Activated CD4-positive, alpha-beta T cell treated with anti-CD3 and anti-CD28 coated beads for 36 hours (primary cell): ENCODE results near the gene EPHA1. TPM values are rescaled to one million over a fixed set of nuclear protein-coding genes. Genes with fewer than 3 reads are reported as not detected.

ENCODE experiments used
- ATAC-seq: fragments of 200-7000 bp; cut with Tn5 transposase; one replicate; pipeline ENCODE4 v1.10.0; 2021; ENCODE audit warnings: mild to moderate bottlenecking, moderate library complexity
- CTCF ChIA-PET: fragments of 350-600 bp; sonication (Branson Sonifier 250); formaldehyde crosslinking; loops from one replicate; lab custom pipeline; 2021; ENCODE audit warnings: antibody characterized with exemption; lab: Charles Lee
- POLR2A ChIA-PET: fragments of 350-600 bp; sonication (Branson Sonifier 250); formaldehyde crosslinking; loops from one replicate; lab custom pipeline; 2021; ENCODE audit warnings: antibody characterized with exemption, inconsistent platforms; lab: Charles Lee
- DNase-seq: peaks from one replicate; pipeline ENCODE4 v3.0.0-alpha.2; 2020
- H3K27ac Mint-ChIP-seq: one replicate; pipeline ENCODE4 v1.8.0; 2021; ENCODE audit warnings: mixed read lengths
- H3K27me3 Mint-ChIP-seq: one replicate; pipeline ENCODE4 v1.8.0; 2021; ENCODE audit warnings: mixed read lengths
- H3K36me3 Mint-ChIP-seq: one replicate; pipeline ENCODE4 v1.8.0; 2021; ENCODE audit warnings: low read depth, mixed read lengths
- H3K4me1 Mint-ChIP-seq: one replicate; pipeline ENCODE4 v1.8.0; 2021; ENCODE audit warnings: mixed read lengths
- H3K4me3 Mint-ChIP-seq: one replicate; pipeline ENCODE4 v1.8.0; 2021; ENCODE audit warnings: mild to moderate bottlenecking, moderate library complexity, mixed read lengths
- H3K9me3 Mint-ChIP-seq: one replicate; pipeline ENCODE4 v1.8.0; 2021; ENCODE audit warnings: low read depth, mixed read lengths
- intact Hi-C, 2 experiments: fragments of 100-400 bp; cut with DNase I in 1 of 2; cut with micrococcal nuclease in 1 of 2; formaldehyde crosslinking; loops; one replicate each; pipeline versions ENCODE4 v1.14.2 to v1.15.1; 2022 to 2024; cut with DNase I, micrococcal nuclease
- total RNA-seq, 2 experiments: library from RNA; stranded (reverse); gene quantifications; one replicate each; pipeline ENCODE4 v1.2.3, GENCODE V29; 2021

Gene EPHA1
- total RNA-seq, 2 experiments from 2014 or later = 2.4 to 2.8 TPM

DNA sequence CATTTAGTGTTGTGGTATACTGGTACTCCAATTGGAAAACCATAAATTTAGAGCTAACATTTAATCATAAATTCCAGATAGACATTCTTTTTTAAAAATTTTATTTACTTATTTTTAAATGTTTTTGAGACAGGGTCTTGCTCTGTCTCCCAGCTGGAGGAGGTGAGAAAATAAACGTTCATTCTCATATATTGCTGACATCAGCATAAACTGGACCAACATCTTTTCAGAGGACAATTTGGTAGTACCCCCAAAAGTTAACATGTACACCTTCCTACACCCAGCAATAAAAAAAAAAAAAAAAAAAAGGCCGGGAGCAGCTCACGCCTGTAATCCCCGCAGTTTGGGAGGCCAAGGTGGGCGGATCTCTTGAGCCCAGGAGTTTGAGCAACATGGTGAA is 39.8 kb upstream of the EPHA1 start:
- POLR2A ChIA-PET = no interaction called here
- no peaks in the 10 kb centered on the region for H3K36me3 Mint-ChIP-seq
- intact Hi-C loops = no loop called here
- DNase-seq (no peak), ATAC-seq (no peak)
- H3K4me1 Mint-ChIP-seq = peaks cover 7% of the 10 kb centered on the region
- H3K27ac Mint-ChIP-seq = no peak overlapping the region
- H3K9me3 Mint-ChIP-seq = no peaks in the 10 kb centered on the region
- H3K27me3 Mint-ChIP-seq = no peaks in the 10 kb centered on the region
- CTCF ChIA-PET = interaction anchor here (0.7 to 1.5 kb wide), 3 partner anchors 11 to 233 kb away, joined by 3 read pairs; no protein-coding TSS in a partner anchor
- H3K4me3 Mint-ChIP-seq = no peak overlapping the region

DNA sequence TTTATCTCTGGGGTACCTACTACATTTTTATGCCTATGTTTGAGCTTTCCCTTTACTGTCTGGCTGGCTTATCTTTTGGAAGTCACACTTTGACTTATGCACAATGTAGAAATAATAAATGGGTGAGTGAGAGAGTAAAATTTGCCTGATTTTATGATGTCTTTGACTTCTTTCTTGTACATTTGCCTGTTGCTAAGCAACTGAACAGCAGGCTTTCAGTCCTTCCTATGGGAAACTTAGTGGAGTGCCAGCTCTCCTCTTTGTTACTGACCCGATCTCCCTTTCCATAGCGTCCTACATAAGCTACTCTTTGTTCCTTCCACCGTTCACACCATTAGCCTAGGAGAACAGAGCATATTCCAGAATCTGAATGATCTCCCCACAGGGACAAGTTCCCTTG is 38.8 kb upstream of the EPHA1 start:
- DNase-seq (no peak), ATAC-seq (no peak)
- Mint-ChIP-seq H3K27me3 (no peaks in the 10 kb centered on the region), H3K4me1 (peaks cover 2% of the 10 kb centered on the region), H3K4me3 (no peak overlapping the region), H3K9me3 (no peaks in the 10 kb centered on the region), H3K36me3 (no peaks in the 10 kb centered on the region), H3K27ac (no peak overlapping the region)
- ChIA-PET POLR2A (no interaction called here), CTCF (interaction anchor here (0.7 to 1.3 kb wide), 2 partner anchors 9 to 11 kb away, joined by 3 read pairs; no protein-coding TSS in a partner anchor)
- intact Hi-C loops = no loop called here

GRCh38 chr7:143444785-143445184 is 36.1 kb upstream of the EPHA1 start:
- DNase-seq (no peak), ATAC-seq (no peak)
- Mint-ChIP-seq H3K27ac (no peak overlapping the region), H3K4me3 (no peak overlapping the region), H3K36me3 (peaks cover 2% of the 10 kb centered on the region), H3K9me3 (no peaks in the 10 kb centered on the region), H3K27me3 (no peaks in the 10 kb centered on the region), H3K4me1 (peaks cover under 1% of the 10 kb centered on the region)
- intact Hi-C loops = no loop called here
- ChIA-PET POLR2A (no interaction called here), CTCF (interaction anchor here (1.1 to 1.4 kb wide), 2 partner anchors 10 to 29 kb away, joined by 3 read pairs; no protein-coding TSS in a partner anchor)

DNA sequence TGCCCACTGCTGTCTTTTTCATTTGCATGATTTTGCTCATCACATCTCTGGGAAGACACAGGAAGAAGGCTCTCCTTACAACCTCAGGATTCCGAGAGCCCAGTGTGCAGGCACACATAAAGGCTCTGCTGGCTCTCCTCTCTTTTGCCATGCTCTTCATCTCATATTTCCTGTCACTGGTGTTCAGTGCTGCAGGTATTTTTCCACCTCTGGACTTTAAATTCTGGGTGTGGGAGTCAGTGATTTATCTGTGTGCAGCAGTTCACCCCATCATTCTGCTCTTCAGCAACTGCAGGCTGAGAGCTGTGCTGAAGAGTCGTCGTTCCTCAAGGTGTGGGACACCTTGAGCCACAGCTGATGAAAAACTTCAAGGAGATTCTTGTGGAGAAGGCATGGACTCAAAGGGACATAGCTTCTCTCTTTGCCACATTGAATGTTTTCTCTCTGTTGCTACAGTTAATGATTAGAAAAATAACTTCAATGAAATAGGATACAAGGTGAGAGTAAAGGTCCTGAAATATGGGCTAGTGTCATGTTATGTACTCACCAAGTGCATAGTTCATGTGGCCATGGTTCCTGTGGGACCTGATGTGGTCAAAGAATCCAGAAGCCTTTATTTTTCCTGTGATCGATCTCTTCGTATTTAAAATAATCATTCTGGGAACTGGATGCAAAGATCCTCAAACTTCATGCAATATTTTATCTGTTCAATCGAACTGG is 35.6 kb upstream of the EPHA1 start:
- intact Hi-C loops = no loop called here
- no peak for DNase-seq
- peaks cover 2% of the 10 kb centered on the region for H3K36me3 Mint-ChIP-seq
- H3K27me3 Mint-ChIP-seq = no peaks in the 10 kb centered on the region
- peaks cover 3% of the 10 kb centered on the region for H3K4me1 Mint-ChIP-seq
- H3K4me3 Mint-ChIP-seq = no peak overlapping the region
- no peak for ATAC-seq
- CTCF ChIA-PET = interaction anchor here (0.8 to 1.4 kb wide), 3 partner anchors 10 to 204 kb away, joined by 3 read pairs; no protein-coding TSS in a partner anchor
- H3K9me3 Mint-ChIP-seq = no peaks in the 10 kb centered on the region
- no peak overlapping the region for H3K27ac Mint-ChIP-seq
- POLR2A ChIA-PET = no interaction called here

DNA sequence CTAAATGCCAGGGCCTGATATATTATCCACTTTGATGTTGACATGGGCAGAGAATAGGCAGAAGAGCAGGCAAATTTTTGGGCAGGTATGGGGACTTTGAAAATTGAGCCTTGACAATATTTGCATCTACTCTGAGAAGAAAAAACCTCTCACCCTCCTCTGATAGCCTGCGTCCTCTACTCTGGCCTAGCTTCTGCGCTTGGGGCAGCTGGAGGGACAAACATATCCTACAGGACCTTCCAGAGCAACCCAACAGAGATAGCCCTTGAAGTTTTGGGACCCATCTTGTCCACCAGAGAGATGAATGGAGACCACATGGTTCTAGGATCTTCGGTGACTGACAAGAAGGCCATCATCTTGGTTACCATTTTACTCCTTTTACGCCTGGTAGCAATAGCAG is 34.5 kb upstream of the EPHA1 start, which contains the start of gene TAS2R60:
TAS2R60 (plus strand) TSS at position 301 of the 400 bp plus-strand sequence; CDS start at position 301, 0 bp downstream.
- Mint-ChIP-seq H3K36me3 (peaks cover 6% of the 10 kb centered on the region), H3K9me3 (no peaks in the 10 kb centered on the region), H3K4me1 (peaks cover 6% of the 10 kb centered on the region), H3K4me3 (no peak within 1 kb of the TSS), H3K27ac (no peak within 1 kb of the TSS), H3K27me3 (no peaks in the 10 kb centered on the region)
- ChIA-PET CTCF (no interaction called here), POLR2A (no interaction called here)
- DNase-seq (no peak), ATAC-seq (no peak)
- intact Hi-C loops = no loop called here

DNA sequence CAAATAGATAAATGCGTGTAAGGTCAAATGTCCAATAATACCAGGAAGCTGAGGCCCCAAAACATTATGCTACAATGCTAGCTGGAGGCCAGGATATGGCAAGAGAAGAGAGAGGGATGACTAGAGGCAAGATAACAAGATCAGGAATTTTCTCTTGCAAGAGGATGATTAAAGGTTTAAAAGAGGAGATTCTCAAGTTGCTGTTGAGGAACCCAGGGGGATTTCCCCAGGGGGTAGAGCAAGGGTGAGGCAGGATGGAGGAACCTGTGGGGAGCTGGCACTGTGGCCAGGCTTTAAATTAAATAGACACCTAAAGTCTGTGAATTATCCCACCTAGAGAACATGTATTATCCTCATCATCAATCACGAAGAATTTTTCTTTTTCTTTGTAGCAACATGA is 31.2 kb upstream of the EPHA1 start:
- Mint-ChIP-seq H3K4me3 (no peak overlapping the region), H3K9me3 (no peaks in the 10 kb centered on the region), H3K36me3 (peaks cover 7% of the 10 kb centered on the region), H3K27me3 (no peaks in the 10 kb centered on the region), H3K4me1 (peaks cover 28% of the 10 kb centered on the region), H3K27ac (no peak overlapping the region)
- ChIA-PET CTCF (interaction anchor here (0.7 to 1.2 kb wide), 4 partner anchors 23 to 695 kb away, joined by 3 to 4 read pairs (median 3); no protein-coding TSS in a partner anchor), POLR2A (no interaction called here)
- intact Hi-C loops = no loop called here
- DNase-seq (no peak), ATAC-seq (no peak)

- ATAC-seq = peak; percentile 87
These were observed 28.9 kb upstream of the EPHA1 start for GRCh38 chr7:143437578-143437977.

DNA sequence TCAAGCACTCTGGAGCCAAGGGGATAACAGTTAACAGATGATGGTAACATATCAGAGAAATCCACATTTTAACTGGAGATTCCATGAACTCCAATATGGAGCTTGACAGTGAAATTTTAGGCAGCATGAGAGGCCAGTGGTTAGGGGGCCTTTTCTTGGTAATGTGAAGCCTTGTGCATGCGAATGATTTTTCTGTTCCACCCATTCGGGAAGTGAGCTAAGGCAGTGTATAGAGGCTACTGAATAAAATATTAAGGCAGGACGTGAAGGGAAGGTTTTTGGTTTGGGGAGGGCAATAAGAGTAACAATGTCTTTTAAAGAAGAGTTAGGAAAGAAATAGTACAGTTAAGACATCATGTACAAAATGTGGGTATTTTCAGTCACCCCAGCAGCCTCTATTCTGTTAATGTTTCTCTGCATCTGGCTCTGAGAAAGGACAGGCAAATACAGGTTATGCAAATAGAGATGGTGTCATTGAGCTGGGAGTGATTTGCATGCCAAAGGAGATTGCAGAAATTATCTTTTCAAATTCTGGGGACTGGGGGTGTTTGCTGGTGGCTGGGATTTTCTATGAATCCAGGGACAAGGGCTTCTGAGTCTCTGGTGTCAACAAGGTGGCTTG is 27.8 kb upstream of the EPHA1 start:
- intact Hi-C loops = no loop called here
- peaks cover 28% of the 10 kb centered on the region for H3K4me1 Mint-ChIP-seq
- no peak overlapping the region for H3K4me3 Mint-ChIP-seq
- POLR2A ChIA-PET = no interaction called here
- ATAC-seq = no peak
- CTCF ChIA-PET = interaction anchor here (0.8 to 0.9 kb wide), 2 partner anchors 21 to 692 kb away, joined by 3 to 4 read pairs; no protein-coding TSS in a partner anchor
- H3K9me3 Mint-ChIP-seq = no peaks in the 10 kb centered on the region
- DNase-seq = no peak
- H3K27me3 Mint-ChIP-seq = no peaks in the 10 kb centered on the region
- H3K36me3 Mint-ChIP-seq = peaks cover 4% of the 10 kb centered on the region
- H3K27ac Mint-ChIP-seq = no peak overlapping the region

More at GRCh38 chr7:143437578-143437977, 28.9 kb upstream of the EPHA1 start:
- H3K4me1 Mint-ChIP-seq = peaks cover 28% of the 10 kb centered on the region
- H3K4me3 Mint-ChIP-seq = no peak overlapping the region
- H3K27me3 Mint-ChIP-seq = no peaks in the 10 kb centered on the region
- DNase-seq = peak; percentile 15
- ChIA-PET POLR2A (no interaction called here), CTCF (interaction anchor here (0.6 to 1.0 kb wide), 2 partner anchors 11 to 572 kb away, joined by 3 to 4 read pairs; no protein-coding TSS in a partner anchor)
- H3K9me3 Mint-ChIP-seq = no peaks in the 10 kb centered on the region
- peak overlapping the region; percentile 3 for H3K27ac Mint-ChIP-seq
- peaks cover 7% of the 10 kb centered on the region for H3K36me3 Mint-ChIP-seq
- intact Hi-C loops = no loop called here

DNA sequence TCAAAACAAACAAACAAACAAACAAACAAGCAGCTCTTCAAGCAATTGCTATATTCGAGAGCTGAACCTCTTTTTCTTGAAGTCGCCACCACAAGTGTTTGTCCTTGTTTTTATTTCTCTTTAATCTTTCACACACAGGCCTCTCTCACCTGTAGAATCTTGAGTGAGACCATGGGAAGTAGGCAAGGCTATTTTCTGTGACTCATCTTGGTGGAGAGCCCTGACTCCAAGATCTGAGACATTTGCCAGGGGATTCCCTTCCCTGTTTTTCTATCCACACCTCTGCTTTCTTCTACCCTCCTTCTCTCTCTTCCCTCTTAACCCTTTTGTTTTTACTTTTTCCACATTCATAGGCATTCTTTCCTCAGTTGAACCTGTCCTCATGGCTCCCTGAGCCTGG is 26.6 kb upstream of the EPHA1 start:
- DNase-seq = no peak
- ATAC-seq = no peak
- no peaks in the 10 kb centered on the region for H3K9me3 Mint-ChIP-seq
- no peak overlapping the region for H3K4me3 Mint-ChIP-seq
- ChIA-PET POLR2A (no interaction called here), CTCF (no interaction called here)
- peaks cover 4% of the 10 kb centered on the region for H3K36me3 Mint-ChIP-seq
- intact Hi-C loops = no loop called here
- H3K27ac Mint-ChIP-seq = no peak overlapping the region
- H3K4me1 Mint-ChIP-seq = peaks cover 28% of the 10 kb centered on the region
- no peaks in the 10 kb centered on the region for H3K27me3 Mint-ChIP-seq

GRCh38 chr7:143434660-143435059 is 26.0 kb upstream of the EPHA1 start:
- ATAC-seq = no peak
- no peak overlapping the region for H3K4me3 Mint-ChIP-seq
- H3K27ac Mint-ChIP-seq = no peak overlapping the region
- H3K36me3 Mint-ChIP-seq = peaks cover 4% of the 10 kb centered on the region
- CTCF ChIA-PET = interaction anchor here (0.6 to 0.9 kb wide), 2 partner anchors 18 to 143 kb away, joined by 3 read pairs; no protein-coding TSS in a partner anchor
- no peaks in the 10 kb centered on the region for H3K27me3 Mint-ChIP-seq
- intact Hi-C loops = no loop called here
- peaks cover 26% of the 10 kb centered on the region for H3K4me1 Mint-ChIP-seq
- no peaks in the 10 kb centered on the region for H3K9me3 Mint-ChIP-seq
- POLR2A ChIA-PET = no interaction called here
- DNase-seq = no peak

GRCh38 chr7:143433759-143434158 is 25.1 kb upstream of the EPHA1 start:
- Mint-ChIP-seq H3K4me1 (peaks cover 25% of the 10 kb centered on the region), H3K36me3 (peaks cover 4% of the 10 kb centered on the region), H3K27ac (no peak overlapping the region), H3K4me3 (no peak overlapping the region), H3K27me3 (no peaks in the 10 kb centered on the region), H3K9me3 (no peaks in the 10 kb centered on the region)
- intact Hi-C loops = no loop called here
- DNase-seq (no peak), ATAC-seq (no peak)
- ChIA-PET POLR2A (no interaction called here), CTCF (interaction anchor here (0.7 to 1.1 kb wide), 3 partner anchors 17 to 193 kb away, joined by 3 read pairs; no protein-coding TSS in a partner anchor)
